Activated effector memory CD4-positive, alpha-beta T cell treated with Interleukin-2 at 50 U/mL for 16 hours (primary cell): Measurements from ENCODE around the gene PTTG2.
"Not testable (repeated sequence)": the region's sequence is repeated elsewhere in the genome, so short reads cannot be mapped to it uniquely, and the experiment has no call there.

Experiments used
- DNase-seq: peaks from one replicate; pipeline ENCODE4 v3.0.0-alpha.2; 2020

The PTTG2 gene

GRCh38 chr4:37958932-37959331, 1.3 kb upstream of the PTTG2 start:
- DNase-seq: no peak

- no peak for DNase-seq
These were observed 667 bp downstream of the PTTG2 start for GRCh38 chr4:37960679-37961450.

GRCh38 chr4:37964734-37965457, 4.7 kb downstream of the PTTG2 start:
- no peak for DNase-seq

- no peak for DNase-seq
These were observed 5.8 kb downstream of the PTTG2 start for GRCh38 chr4:37966044-37966443.

- DNase-seq: no peak
These were observed 7.5 kb downstream of the PTTG2 start for GRCh38 chr4:37967736-37968135.

- DNase-seq: no peak
These were observed 8.5 kb downstream of the PTTG2 start for GRCh38 chr4:37968747-37969146.

GRCh38 chr4:37970702-37971101, 10.5 kb downstream of the PTTG2 start:
- DNase-seq: peak; percentile 35

- no peak for DNase-seq
These were observed 11.0 kb downstream of the PTTG2 start for GRCh38 chr4:37971202-37971601.

GRCh38 chr4:37973441-37973840, 13.2 kb downstream of the PTTG2 start:
- no peak for DNase-seq

GRCh38 chr4:37975321-37975822, 15.2 kb downstream of the PTTG2 start:
- DNase-seq: not testable (repeated sequence)

GRCh38 chr4:37976507-37976906, 16.3 kb downstream of the PTTG2 start:
- DNase-seq: no peak

GRCh38 chr4:37976991-37977470, 16.8 kb downstream of the PTTG2 start:
- peak; percentile 69 for DNase-seq

- peak; percentile 67 for DNase-seq
These were observed 17.5 kb downstream of the PTTG2 start for GRCh38 chr4:37977471-37978247.

GRCh38 chr4:37978248-37978924, 18.2 kb downstream of the PTTG2 start:
- no peak for DNase-seq

GRCh38 chr4:37980246-37980645, 20.0 kb downstream of the PTTG2 start:
- DNase-seq: no peak

GRCh38 chr4:37981425-37981824, 21.2 kb downstream of the PTTG2 start:
- DNase-seq: no peak

GRCh38 chr4:37981844-37982720, 21.9 kb downstream of the PTTG2 start:
- no peak for DNase-seq

GRCh38 chr4:37982736-37983135, 22.5 kb downstream of the PTTG2 start:
- no peak for DNase-seq

GRCh38 chr4:37983951-37984350, 23.8 kb downstream of the PTTG2 start:
- DNase-seq: no peak

GRCh38 chr4:37985730-37986275, 25.6 kb downstream of the PTTG2 start:
- no peak for DNase-seq

- no peak for DNase-seq
These were observed 28.5 kb downstream of the PTTG2 start for GRCh38 chr4:37988670-37989069.
